ENCODE measurements around the gene INSIG1. TPM values are rescaled to one million over a fixed set of nuclear protein-coding genes. Genes with fewer than 3 reads are reported as not detected.
A peak's percentile ranks its signal among the peaks of the same experiment; 100 is the strongest.

INSIG1 gene
- total RNA-seq, 1 experiment from 2014 or later: 60.1 TPM

- no peaks in the 10 kb centered on the region for H3K9me3 Mint-ChIP-seq (ENCODE audit: unreplicated experiment)
- no peak overlapping the region for H3K27ac Mint-ChIP-seq (ENCODE audit: unreplicated experiment)
- H3K36me3 ChIP-seq (ENCODE audit: control insufficient read depth, insufficient read depth, low read length): no peaks in the 10 kb centered on the region
- intact Hi-C loops (cut with micrococcal nuclease; ENCODE audit: unreplicated experiment): no loop called here
- H3K4me1 Mint-ChIP-seq (ENCODE audit: low read depth, unreplicated experiment): no peaks in the 10 kb centered on the region
- no peak overlapping the region for H3K4me3 ChIP-seq (ENCODE audit: low read depth, low read length)
- H3K27me3 ChIP-seq (replicated peaks; ENCODE audit: control insufficient read depth, insufficient read depth, low read length): no peaks in the 10 kb centered on the region
- H3K4me1 ChIP-seq: no peaks in the 10 kb centered on the region
- no peaks in the 10 kb centered on the region for H3K27me3 Mint-ChIP-seq (ENCODE audit: insufficient read depth, unreplicated experiment)
- no TSS peak for BruUV-seq (replicated peaks)
- DNase-seq: no peak
- POLR2A ChIA-PET: no interaction called here
- H3K36me3 Mint-ChIP-seq (ENCODE audit: insufficient read depth, unreplicated experiment): no peaks in the 10 kb centered on the region
- CTCF ChIA-PET: no interaction called here
- no peaks in the 10 kb centered on the region for H3K9me3 ChIP-seq
- TF ChIP-seq CTCF (IDR thresholded peaks at IDR 0.05; ENCODE audit: insufficient read depth in 1 of 2, low read depth in 1 of 2, low read length in 1 of 2, severe bottlenecking in 1 of 2, unreplicated experiment in 1 of 2): no peak
- no peak overlapping the region for H3K4me3 Mint-ChIP-seq (ENCODE audit: unreplicated experiment)
Measured at GRCh38 chr7:155277385-155277994, 20.2 kb upstream of the INSIG1 start.

- H3K4me3 ChIP-seq (ENCODE audit: low read depth, low read length): no peak overlapping the region
- intact Hi-C loops (cut with micrococcal nuclease; ENCODE audit: unreplicated experiment): no loop called here
- H3K27me3 ChIP-seq (replicated peaks; ENCODE audit: control insufficient read depth, insufficient read depth, low read length): no peaks in the 10 kb centered on the region
- POLR2A ChIA-PET: no interaction called here
- Mint-ChIP-seq H3K9me3 (ENCODE audit: unreplicated experiment) (no peaks in the 10 kb centered on the region), H3K4me3 (ENCODE audit: unreplicated experiment) (no peak overlapping the region), H3K4me1 (ENCODE audit: low read depth, unreplicated experiment) (no peaks in the 10 kb centered on the region), H3K36me3 (ENCODE audit: insufficient read depth, unreplicated experiment) (no peaks in the 10 kb centered on the region), H3K27ac (ENCODE audit: unreplicated experiment) (no peak overlapping the region), H3K27me3 (ENCODE audit: insufficient read depth, unreplicated experiment) (no peaks in the 10 kb centered on the region)
- peak in 1 of 2 experiments; percentile 16 for DNase-seq
- no peaks in the 10 kb centered on the region for H3K36me3 ChIP-seq (ENCODE audit: control insufficient read depth, insufficient read depth, low read length)
- CTCF ChIA-PET: no interaction called here
- BruUV-seq (replicated peaks): no TSS peak
- H3K4me1 ChIP-seq: no peaks in the 10 kb centered on the region
- H3K9me3 ChIP-seq: no peaks in the 10 kb centered on the region
- TF ChIP-seq CTCF (IDR thresholded peaks at IDR 0.05; ENCODE audit: insufficient read depth in 1 of 2, low read depth in 1 of 2, low read length in 1 of 2, severe bottlenecking in 1 of 2, unreplicated experiment in 1 of 2): no peak
Measured at GRCh38 chr7:155278921-155279320, 18.8 kb upstream of the INSIG1 start.

- ChIA-PET CTCF (no interaction called here), POLR2A (no interaction called here)
- Histone ChIP-seq H3K4me1 (no peaks in the 10 kb centered on the region), H3K36me3 (ENCODE audit: control insufficient read depth, insufficient read depth, low read length) (no peaks in the 10 kb centered on the region), H3K4me3 (ENCODE audit: low read depth, low read length) (no peak overlapping the region), H3K9me3 (no peaks in the 10 kb centered on the region), H3K27me3 (replicated peaks; ENCODE audit: control insufficient read depth, insufficient read depth, low read length) (no peaks in the 10 kb centered on the region)
- H3K4me3 Mint-ChIP-seq (ENCODE audit: unreplicated experiment): no peak overlapping the region
- intact Hi-C loops (cut with micrococcal nuclease; ENCODE audit: unreplicated experiment): no loop called here
- no peaks in the 10 kb centered on the region for H3K27me3 Mint-ChIP-seq (ENCODE audit: insufficient read depth, unreplicated experiment)
- H3K9me3 Mint-ChIP-seq (ENCODE audit: unreplicated experiment): no peaks in the 10 kb centered on the region
- no peak for DNase-seq
- BruUV-seq (replicated peaks): no TSS peak
- H3K27ac Mint-ChIP-seq (ENCODE audit: unreplicated experiment): no peak overlapping the region
- no peaks in the 10 kb centered on the region for H3K4me1 Mint-ChIP-seq (ENCODE audit: low read depth, unreplicated experiment)
- no peak for TF ChIP-seq CTCF (IDR thresholded peaks at IDR 0.05; ENCODE audit: insufficient read depth in 1 of 2, low read depth in 1 of 2, low read length in 1 of 2, severe bottlenecking in 1 of 2, unreplicated experiment in 1 of 2)
- no peaks in the 10 kb centered on the region for H3K36me3 Mint-ChIP-seq (ENCODE audit: insufficient read depth, unreplicated experiment)
Measured at GRCh38 chr7:155279787-155280445, 17.8 kb upstream of the INSIG1 start.

Measured in Caco-2 (cell line).